Breast epithelium (tissue), 4 donors: ENCODE measurements around the gene ALKBH8. TPM values are rescaled to one million over a fixed set of nuclear protein-coding genes. Genes with fewer than 3 reads are reported as not detected.

Source experiments
- DNase-seq, 2 donors: peaks; one replicate each; pipeline ENCODE4 v3.0.0-alpha.2; 2019; ENCODE audit warnings: low spot score in 2 of 2
- H3K27ac ChIP-seq, 2 donors: fragments of 200-600 bp; sonication (generic) in 1 of 2; one replicate each; pipeline ENCODE4 v1.5.1; 2016 to 2019; ENCODE audit warnings: mild to moderate bottlenecking in 1 of 2
- H3K27me3 ChIP-seq, 2 donors: fragments of 200-600 bp; sonication (generic) in 1 of 2; one replicate each; pipeline versions ENCODE4 v1.5.1 to v1.6.0; 2017 to 2019; ENCODE audit warnings: control low read depth in 1 of 2, mild to moderate bottlenecking in 1 of 2
- H3K36me3 ChIP-seq: fragments of 200-600 bp; one replicate; pipeline ENCODE4 v1.5.1; 2019
- H3K4me1 ChIP-seq, 2 donors: fragments of 200-600 bp; sonication (generic); one replicate each; pipeline ENCODE4 v1.5.1; 2016 to 2019; ENCODE audit warnings: control low read depth in 1 of 2
- H3K4me3 ChIP-seq, 3 donors: fragments of 200-600 bp; sonication (generic); 1 replicate in 2 of 3; 2 replicates in 1 of 3; pipeline ENCODE4 v1.5.1; 2016 to 2019; ENCODE audit warnings: mild to moderate bottlenecking in 3 of 3, moderate library complexity in 2 of 3
- H3K9me3 ChIP-seq, 2 donors: fragments of 200-600 bp; sonication (generic) in 1 of 2; one replicate each; pipeline ENCODE4 v1.5.1; 2016 to 2019; ENCODE audit warnings: control low read depth in 1 of 2
- POLR2A ChIP-seq: fragments of 450-650 bp; IDR thresholded peaks from one replicate; pipeline ENCODE4 v1.6.1; 2016; ENCODE audit warnings: antibody characterized with exemption, mild to moderate bottlenecking, moderate library complexity
- POLR2AphosphoS5 ChIP-seq, 3 donors: sonication (generic); formaldehyde crosslinking; IDR thresholded peaks; one replicate each; pipeline ENCODE4 v1.6.1; 2017; ENCODE audit warnings: antibody characterized with exemption in 3 of 3
- intact Hi-C: fragments of 100-400 bp; cut with DNase I; formaldehyde crosslinking; loops from one replicate; pipeline ENCODE4 v1.15.1; 2023; ENCODE audit warnings: low total_unique reads
- total RNA-seq, 3 donors: library from RNA; depleted of rRNA; stranded (reverse); fragments of >200 nt; gene quantifications; one replicate each; pipeline ENCODE4 v1.1.0, GENCODE V29; 2016
- TF ChIP-seq, protein P1 (sequence below), 3 donors: fragments of 450-650 bp; IDR thresholded peaks; one replicate each; pipeline ENCODE4 v1.5.1; 2016 to 2017; ENCODE audit warnings: antibody characterized with exemption in 3 of 3, mild to moderate bottlenecking in 3 of 3, moderate library complexity in 3 of 3

The ALKBH8 gene
- total RNA-seq, 3 donors from 2014 or later = 6.2 to 11.4 (median 8.2) TPM

DNA sequence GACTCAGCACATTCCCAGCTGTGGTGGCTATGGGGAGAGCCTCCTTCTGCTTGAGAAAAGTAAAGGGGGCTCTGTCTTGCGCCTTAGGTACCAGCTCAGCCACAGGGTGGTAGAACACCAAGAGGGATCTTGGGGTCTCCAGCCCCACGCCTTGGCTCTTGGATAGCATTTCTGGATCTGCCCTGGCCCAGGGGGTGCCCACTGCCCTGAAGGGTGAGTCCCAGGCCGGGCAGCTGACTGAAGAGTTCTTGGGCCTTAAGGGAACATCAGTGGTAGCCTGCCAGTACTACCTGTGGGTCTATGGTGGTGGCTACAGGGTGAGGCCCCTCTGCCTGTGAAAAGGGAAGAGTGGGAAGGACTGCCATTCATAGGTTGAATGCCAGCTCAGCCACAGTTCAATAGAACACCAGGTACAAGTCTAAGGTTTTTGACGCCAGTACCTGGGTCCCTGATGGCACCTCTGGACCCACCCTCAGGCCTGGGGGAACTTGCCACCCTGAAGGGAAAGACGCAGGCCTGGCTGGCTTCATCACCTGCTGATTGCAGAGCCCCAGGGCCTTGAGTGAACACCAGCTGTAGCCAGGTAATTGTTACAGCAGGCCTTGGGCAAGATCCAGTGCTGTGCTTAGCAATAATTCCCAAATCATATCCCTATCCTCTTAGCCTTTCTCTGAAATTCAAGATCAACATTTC, 111.8 kb downstream of the ALKBH8 start:
- Histone ChIP-seq H3K27ac (no peak overlapping the region), H3K27me3 (no peaks in the 10 kb centered on the region), H3K4me3 (no peak overlapping the region), H3K36me3 (peaks cover 6% of the 10 kb centered on the region), H3K9me3 (no peaks in the 10 kb centered on the region), H3K4me1 (no peaks in the 10 kb centered on the region)
- no peak for DNase-seq
- intact Hi-C loops = no loop called here
- TF ChIP-seq POLR2AphosphoS5 (IDR thresholded peaks at IDR 0.05) (no peak), POLR2A (no peak)
- TF ChIP-seq, protein P1, sequence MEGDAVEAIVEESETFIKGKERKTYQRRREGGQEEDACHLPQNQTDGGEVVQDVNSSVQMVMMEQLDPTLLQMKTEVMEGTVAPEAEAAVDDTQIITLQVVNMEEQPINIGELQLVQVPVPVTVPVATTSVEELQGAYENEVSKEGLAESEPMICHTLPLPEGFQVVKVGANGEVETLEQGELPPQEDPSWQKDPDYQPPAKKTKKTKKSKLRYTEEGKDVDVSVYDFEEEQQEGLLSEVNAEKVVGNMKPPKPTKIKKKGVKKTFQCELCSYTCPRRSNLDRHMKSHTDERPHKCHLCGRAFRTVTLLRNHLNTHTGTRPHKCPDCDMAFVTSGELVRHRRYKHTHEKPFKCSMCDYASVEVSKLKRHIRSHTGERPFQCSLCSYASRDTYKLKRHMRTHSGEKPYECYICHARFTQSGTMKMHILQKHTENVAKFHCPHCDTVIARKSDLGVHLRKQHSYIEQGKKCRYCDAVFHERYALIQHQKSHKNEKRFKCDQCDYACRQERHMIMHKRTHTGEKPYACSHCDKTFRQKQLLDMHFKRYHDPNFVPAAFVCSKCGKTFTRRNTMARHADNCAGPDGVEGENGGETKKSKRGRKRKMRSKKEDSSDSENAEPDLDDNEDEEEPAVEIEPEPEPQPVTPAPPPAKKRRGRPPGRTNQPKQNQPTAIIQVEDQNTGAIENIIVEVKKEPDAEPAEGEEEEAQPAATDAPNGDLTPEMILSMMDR (IDR thresholded peaks at IDR 0.05) = no peak

Other genes starting within 250 kb of the ALKBH8 start
- 10 to 100 TPM; 28.2 to 39.8 (median 29.8) TPM for gene CWF19L2, start 107.9 kb downstream of the ALKBH8 start, total RNA-seq
- gene ELMOD1, start 25.4 kb upstream of the ALKBH8 start, total RNA-seq = not detected
- gene SLN, start 146.3 kb upstream of the ALKBH8 start, total RNA-seq = not detected